SKM-1 (cell line): ENCODE measurements around the gene PYROXD2.
"Not testable (repeated sequence)": the region's sequence is repeated elsewhere in the genome, so short reads cannot be mapped to it uniquely, and the experiment has no call there.

Experiments used
- DNase-seq: peaks from one replicate; lab custom pipeline; 2025; ENCODE audit not compliant: unreplicated experiment; lab: John Stamatoyannopoulos, UW

Gene PYROXD2

GRCh38 chr10:98396096-98397063 is 18.6 kb downstream of the PYROXD2 start:
- no peak for DNase-seq

- no peak for DNase-seq
These were observed 20.0 kb downstream of the PYROXD2 start for GRCh38 chr10:98394851-98395440.

GRCh38 chr10:98391578-98391991 is 23.4 kb downstream of the PYROXD2 start:
- peak; percentile 55 for DNase-seq

- peak; percentile 89 for DNase-seq
These were observed 23.9 kb downstream of the PYROXD2 start for GRCh38 chr10:98391065-98391464.

GRCh38 chr10:98390406-98390805 is 24.6 kb downstream of the PYROXD2 start:
- DNase-seq, result no peak

- no peak for DNase-seq
These were observed 25.6 kb downstream of the PYROXD2 start for GRCh38 chr10:98389398-98389797.

GRCh38 chr10:98388101-98388655 is 26.8 kb downstream of the PYROXD2 start:
- no peak for DNase-seq

GRCh38 chr10:98384531-98385133 is 30.4 kb downstream of the PYROXD2 start:
- DNase-seq, result no peak

- DNase-seq, result no peak
These were observed 31.1 kb downstream of the PYROXD2 start for GRCh38 chr10:98383869-98384268.

- DNase-seq, result not testable (repeated sequence)
These were observed 31.8 kb downstream of the PYROXD2 start for GRCh38 chr10:98383134-98383667.

- no peak for DNase-seq
These were observed 32.3 kb downstream of the PYROXD2 start for GRCh38 chr10:98382691-98383101.

- DNase-seq, result no peak
These were observed 34.3 kb downstream of the PYROXD2 start for GRCh38 chr10:98380493-98381339.

GRCh38 chr10:98378722-98379121 is 36.3 kb downstream of the PYROXD2 start:
- DNase-seq, result no peak

- DNase-seq, result no peak
These were observed 37.4 kb downstream of the PYROXD2 start for GRCh38 chr10:98377536-98377935.

GRCh38 chr10:98377001-98377400 is 38.0 kb downstream of the PYROXD2 start:
- DNase-seq, result no peak

GRCh38 chr10:98376485-98376884 is 38.5 kb downstream of the PYROXD2 start:
- DNase-seq, result no peak

GRCh38 chr10:98374217-98374985 is 40.6 kb downstream of the PYROXD2 start:
- DNase-seq, result no peak

GRCh38 chr10:98373260-98374040 is 41.5 kb downstream of the PYROXD2 start:
- DNase-seq, result no peak
